ENCODE measurements around the gene C5orf22.

Gene C5orf22

GRCh38 chr5:31492869-31493268, 39.2 kb upstream of the C5orf22 start:
- no peak overlapping the region for H3K4me3 ChIP-seq (replicated peaks; ENCODE audit: insufficient read depth, low read length)
- H3K27me3 ChIP-seq (ENCODE audit: insufficient read depth, poor library complexity, severe bottlenecking): no peaks in the 10 kb centered on the region
- no peak for DNase-seq (ENCODE audit: low read depth in 1 of 2, low spot score in 1 of 2)
- no peak for TF ChIP-seq POLR2AphosphoS5 (IDR thresholded peaks at IDR 0.05; ENCODE audit: low read depth)
- TF ChIP-seq REST (IDR thresholded peaks at IDR 0.05; ENCODE audit: insufficient replicate concordance, low read depth): no peak
- TF ChIP-seq GABPA (IDR thresholded peaks at IDR 0.05; ENCODE audit: low read depth): no peak
- TF ChIP-seq SPI1 (IDR thresholded peaks at IDR 0.05; ENCODE audit: borderline replicate concordance, low read depth): no peak
- TF ChIP-seq CTCF (IDR thresholded peaks at IDR 0.05; ENCODE audit: insufficient read depth, low read length): no peak
- no peak overlapping the region for H3K27ac ChIP-seq (replicated peaks)

- H3K27ac ChIP-seq (replicated peaks): no peak overlapping the region
- DNase-seq (ENCODE audit: low read depth in 1 of 2, low spot score in 1 of 2): no peak
- no peaks in the 10 kb centered on the region for H3K27me3 ChIP-seq (ENCODE audit: insufficient read depth, poor library complexity, severe bottlenecking)
- H3K4me3 ChIP-seq (replicated peaks; ENCODE audit: insufficient read depth, low read length): no peak overlapping the region
- TF ChIP-seq POLR2AphosphoS5 (IDR thresholded peaks at IDR 0.05; ENCODE audit: low read depth) (no peak), REST (IDR thresholded peaks at IDR 0.05; ENCODE audit: insufficient replicate concordance, low read depth) (no peak), GABPA (IDR thresholded peaks at IDR 0.05; ENCODE audit: low read depth) (no peak)
Observed at GRCh38 chr5:31495336-31495735, 36.8 kb upstream of the C5orf22 start.

- TF ChIP-seq SPI1 (IDR thresholded peaks at IDR 0.05; ENCODE audit: borderline replicate concordance, low read depth) (no peak), GABPA (IDR thresholded peaks at IDR 0.05; ENCODE audit: low read depth) (no peak), POLR2AphosphoS5 (IDR thresholded peaks at IDR 0.05; ENCODE audit: low read depth) (no peak), REST (IDR thresholded peaks at IDR 0.05; ENCODE audit: insufficient replicate concordance, low read depth) (no peak), CTCF (IDR thresholded peaks at IDR 0.05; ENCODE audit: insufficient read depth, low read length) (no peak)
- DNase-seq (ENCODE audit: low read depth in 1 of 2, low spot score in 1 of 2): no peak
- Histone ChIP-seq H3K27ac (replicated peaks) (no peak overlapping the region), H3K27me3 (ENCODE audit: insufficient read depth, poor library complexity, severe bottlenecking) (no peaks in the 10 kb centered on the region), H3K4me3 (replicated peaks; ENCODE audit: insufficient read depth, low read length) (no peak overlapping the region)
Observed at GRCh38 chr5:31496301-31496700, 35.8 kb upstream of the C5orf22 start.

GRCh38 chr5:31496891-31497290, 35.2 kb upstream of the C5orf22 start:
- Histone ChIP-seq H3K4me3 (replicated peaks; ENCODE audit: insufficient read depth, low read length) (no peak overlapping the region), H3K27ac (replicated peaks) (no peak overlapping the region), H3K27me3 (ENCODE audit: insufficient read depth, poor library complexity, severe bottlenecking) (no peaks in the 10 kb centered on the region)
- no peak for DNase-seq (ENCODE audit: low read depth in 1 of 2, low spot score in 1 of 2)
- TF ChIP-seq GABPA (IDR thresholded peaks at IDR 0.05; ENCODE audit: low read depth) (no peak), CTCF (IDR thresholded peaks at IDR 0.05; ENCODE audit: insufficient read depth, low read length) (no peak), SPI1 (IDR thresholded peaks at IDR 0.05; ENCODE audit: borderline replicate concordance, low read depth) (no peak), REST (IDR thresholded peaks at IDR 0.05; ENCODE audit: insufficient replicate concordance, low read depth) (no peak), POLR2AphosphoS5 (IDR thresholded peaks at IDR 0.05; ENCODE audit: low read depth) (no peak)
